Epithelial cell of proximal tubule (primary cell): ENCODE results near the gene ENDOV. TPM values are rescaled to one million over a fixed set of nuclear protein-coding genes. Genes with fewer than 3 reads are reported as not detected.

Source experiments
- DNase-seq: peaks from one replicate; pipeline ENCODE4 v3.0.0-alpha.2; 2011; ENCODE audit warnings: low read depth
- H3K4me3 ChIP-seq: 2 replicates; pipeline ENCODE4 v1.5.1; 2011; ENCODE audit warnings: low read depth, mild to moderate bottlenecking, low read length
- total RNA-seq: library from RNA; depleted of rRNA; stranded (reverse); fragments of >200 nt; gene quantifications from 2 replicates; pipeline ENCODE4 v1.2.3, GENCODE V29; 2015
- TF ChIP-seq, protein P1 (sequence below): conservative IDR thresholded peaks from 2 replicates; pipeline ENCODE4 v1.5.1; 2012; ENCODE audit warnings: low read depth, mild to moderate bottlenecking, low read length

The ENDOV gene
- total RNA-seq, 1 donor from 2014 or later = 8.5 TPM

DNA sequence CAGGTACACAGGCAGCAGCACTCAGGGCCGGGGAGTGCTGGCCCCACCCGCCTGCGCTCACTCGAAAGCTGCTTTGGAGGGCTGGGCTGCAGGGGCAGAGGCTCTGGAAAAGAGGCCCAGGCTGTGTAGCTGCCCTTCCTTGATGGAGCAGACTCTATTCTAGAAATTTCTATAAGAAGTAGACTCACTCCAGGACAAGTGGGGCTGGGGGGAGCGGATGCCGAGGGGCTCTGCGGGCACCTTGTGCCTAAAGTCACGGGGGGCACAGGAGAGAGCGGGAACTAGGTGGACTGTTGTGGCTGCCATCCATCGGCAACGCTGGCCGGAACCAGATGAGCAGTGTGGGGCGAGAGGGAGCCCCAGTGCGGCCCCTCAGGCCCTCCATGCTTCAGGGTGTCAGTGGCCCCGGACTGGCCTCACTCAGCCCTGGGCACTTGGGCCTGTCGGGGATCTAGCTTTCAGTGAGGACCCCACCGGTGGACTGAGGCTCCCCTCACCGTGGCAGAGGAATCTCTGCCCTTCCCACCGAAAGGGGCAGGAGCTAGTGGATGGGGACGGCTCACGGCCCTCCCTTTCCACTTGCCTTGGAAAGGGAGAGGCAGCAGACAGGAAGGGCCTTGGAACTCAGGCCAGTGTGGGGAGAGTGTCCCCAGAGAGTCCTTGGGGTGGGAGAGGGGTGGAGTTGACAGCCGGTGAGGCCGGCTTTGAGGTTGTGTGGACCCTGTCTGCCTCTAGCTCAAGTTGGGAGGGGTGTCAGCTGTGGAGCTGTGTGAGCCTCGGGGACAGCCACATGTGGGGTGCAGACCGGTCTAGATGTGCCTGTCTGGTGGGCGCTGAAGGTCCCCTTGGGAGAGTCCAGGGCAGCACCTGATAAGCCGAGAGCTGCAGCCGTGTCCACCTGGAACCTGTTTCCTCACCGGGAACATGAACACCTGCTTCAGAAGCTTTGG is 16.6 kb downstream of the ENDOV start:
- H3K4me3 ChIP-seq = no peak overlapping the region
- TF ChIP-seq, protein P1, sequence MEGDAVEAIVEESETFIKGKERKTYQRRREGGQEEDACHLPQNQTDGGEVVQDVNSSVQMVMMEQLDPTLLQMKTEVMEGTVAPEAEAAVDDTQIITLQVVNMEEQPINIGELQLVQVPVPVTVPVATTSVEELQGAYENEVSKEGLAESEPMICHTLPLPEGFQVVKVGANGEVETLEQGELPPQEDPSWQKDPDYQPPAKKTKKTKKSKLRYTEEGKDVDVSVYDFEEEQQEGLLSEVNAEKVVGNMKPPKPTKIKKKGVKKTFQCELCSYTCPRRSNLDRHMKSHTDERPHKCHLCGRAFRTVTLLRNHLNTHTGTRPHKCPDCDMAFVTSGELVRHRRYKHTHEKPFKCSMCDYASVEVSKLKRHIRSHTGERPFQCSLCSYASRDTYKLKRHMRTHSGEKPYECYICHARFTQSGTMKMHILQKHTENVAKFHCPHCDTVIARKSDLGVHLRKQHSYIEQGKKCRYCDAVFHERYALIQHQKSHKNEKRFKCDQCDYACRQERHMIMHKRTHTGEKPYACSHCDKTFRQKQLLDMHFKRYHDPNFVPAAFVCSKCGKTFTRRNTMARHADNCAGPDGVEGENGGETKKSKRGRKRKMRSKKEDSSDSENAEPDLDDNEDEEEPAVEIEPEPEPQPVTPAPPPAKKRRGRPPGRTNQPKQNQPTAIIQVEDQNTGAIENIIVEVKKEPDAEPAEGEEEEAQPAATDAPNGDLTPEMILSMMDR = no peak
- no peak for DNase-seq

DNA sequence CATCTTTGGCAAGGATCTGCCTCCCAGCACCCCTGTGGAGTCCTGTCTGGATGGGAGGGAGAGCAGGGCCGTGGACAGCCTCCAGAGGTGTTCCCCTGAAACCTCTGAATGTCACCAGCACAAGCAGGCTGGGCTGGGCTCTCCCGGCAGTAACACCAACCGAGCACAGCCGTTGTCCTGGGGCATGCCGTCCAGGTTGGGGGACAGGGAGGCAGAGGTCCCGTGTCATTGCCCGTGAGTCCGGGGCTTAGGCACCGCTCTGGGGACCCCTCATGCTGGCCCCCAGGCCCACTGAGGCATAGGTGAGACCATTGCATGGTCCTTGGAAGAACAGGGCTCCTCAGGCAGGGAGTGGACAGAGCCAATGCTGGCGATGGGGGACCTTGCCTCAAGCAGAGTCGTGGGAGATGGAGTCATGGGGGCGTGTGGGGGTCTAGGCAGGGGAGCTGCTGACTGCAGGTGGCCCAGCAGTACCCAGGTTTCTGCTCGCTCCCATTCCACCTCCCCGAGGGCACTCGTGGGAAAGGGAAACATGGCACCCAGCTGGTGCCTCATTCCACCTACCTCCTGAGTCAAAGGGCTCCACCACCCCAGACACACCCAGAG is 17.5 kb downstream of the ENDOV start:
- DNase-seq = no peak
- TF ChIP-seq, protein P1 = no peak
- H3K4me3 ChIP-seq = no peak overlapping the region

DNA sequence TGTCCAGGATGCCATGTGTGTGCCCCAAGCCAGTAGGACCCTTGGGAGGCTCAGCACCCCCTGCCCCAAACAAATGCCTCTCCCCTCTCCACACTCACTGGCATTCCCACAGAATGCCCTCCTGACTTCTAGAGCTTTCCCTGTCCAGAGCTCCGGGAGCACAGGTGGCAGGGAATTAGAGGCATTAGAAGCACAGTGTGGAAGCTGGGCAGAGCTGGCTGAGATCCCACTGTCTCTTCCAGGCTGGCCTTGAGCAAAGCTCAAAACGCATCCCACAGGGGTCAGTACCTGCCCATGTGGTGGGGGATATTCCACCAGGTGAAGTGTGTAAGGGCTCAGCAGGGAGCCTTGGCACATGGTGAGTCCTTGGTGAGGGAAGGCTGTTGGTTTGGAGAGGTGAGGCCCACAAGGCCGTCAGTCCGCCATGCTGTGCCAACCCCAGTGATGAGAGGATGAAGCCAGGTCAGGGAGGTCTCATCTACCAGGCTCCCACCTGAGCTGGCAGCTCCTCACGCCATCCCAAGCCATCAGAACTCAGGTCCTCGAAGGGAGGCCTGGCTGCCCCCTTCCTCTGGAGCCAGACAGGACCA is 18.1 kb downstream of the ENDOV start:
- no peak for DNase-seq
- no peak overlapping the region for H3K4me3 ChIP-seq
- TF ChIP-seq, protein P1 = no peak

DNA sequence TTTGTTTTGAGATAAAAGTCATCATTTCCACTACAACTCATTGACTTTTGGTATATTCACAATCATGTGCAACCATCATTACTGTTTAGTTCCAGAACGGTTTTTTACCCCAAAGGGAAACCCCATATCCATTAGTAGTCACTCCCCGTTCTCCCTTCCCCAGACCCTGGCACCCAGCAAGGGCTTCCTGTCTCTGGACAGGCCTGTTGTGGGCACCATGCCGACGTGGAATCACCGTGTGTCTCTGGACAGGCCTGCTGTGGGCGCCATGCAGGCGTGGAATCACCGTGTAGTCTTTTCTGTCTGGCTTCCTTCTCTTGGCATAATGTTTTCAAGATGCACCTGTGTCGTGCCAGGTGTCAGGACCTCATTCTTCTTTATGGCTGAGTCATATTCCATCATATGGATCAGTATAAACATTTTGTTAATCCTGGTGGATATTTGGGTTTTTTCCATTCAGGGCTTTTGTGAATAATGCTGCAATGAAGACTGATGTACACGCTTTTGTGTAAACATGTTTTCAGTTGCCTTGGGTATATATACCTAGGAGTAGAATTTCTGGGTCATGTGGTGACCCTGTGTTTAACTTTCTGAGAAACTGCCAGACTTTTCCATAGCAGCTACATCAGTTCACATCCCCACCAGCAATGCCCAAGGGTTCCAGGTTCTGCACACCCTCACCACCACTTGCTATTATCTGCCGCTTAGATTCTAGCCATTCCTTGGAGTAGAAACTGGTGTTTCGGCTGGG is 19.1 kb downstream of the ENDOV start:
- DNase-seq = no peak
- TF ChIP-seq, protein P1 = no peak
- H3K4me3 ChIP-seq = no peak overlapping the region

DNA sequence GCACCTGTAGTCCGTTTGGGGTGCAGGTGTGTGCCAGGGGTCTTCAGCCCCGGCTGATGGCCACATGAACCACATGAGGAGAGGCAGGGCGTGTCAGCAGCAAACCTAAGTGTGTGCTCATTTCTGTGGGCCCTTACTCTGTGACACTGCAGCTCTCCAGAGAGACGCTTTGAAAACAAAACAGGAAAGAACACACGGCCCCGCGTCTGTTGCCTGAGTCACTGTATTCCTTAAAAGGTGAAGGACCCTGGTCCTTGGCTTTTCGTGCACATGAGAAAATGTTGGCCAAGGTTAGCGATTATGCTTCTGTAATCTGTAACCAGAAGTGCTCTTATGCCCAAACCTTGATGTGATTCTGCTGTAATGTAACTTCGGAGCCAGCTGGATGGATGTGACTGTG is 22.6 kb downstream of the ENDOV start:
- TF ChIP-seq, protein P1 = no peak
- DNase-seq = no peak

DNA sequence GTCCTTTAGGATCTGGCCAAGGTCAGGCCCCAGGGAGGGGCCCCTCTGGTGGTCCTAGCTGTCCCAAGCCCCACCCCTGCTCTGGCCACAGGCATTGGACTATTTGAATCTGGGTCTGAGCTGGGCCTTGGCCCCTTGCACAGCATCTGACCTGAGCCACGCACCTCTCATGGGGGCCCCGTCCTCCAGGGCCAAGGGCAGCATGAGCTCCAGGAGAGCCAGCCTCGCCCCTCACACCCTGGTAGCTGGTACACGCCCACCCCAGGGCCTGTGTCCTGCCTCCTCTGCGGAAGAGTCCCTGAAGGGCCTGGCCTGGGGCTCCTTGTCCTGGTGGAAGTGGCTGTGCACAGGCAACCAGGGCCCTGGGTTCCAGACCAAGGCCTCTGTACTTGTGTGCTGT is 23.8 kb downstream of the ENDOV start:
- TF ChIP-seq, protein P1 = no peak
- no peak for DNase-seq
- no peak overlapping the region for H3K4me3 ChIP-seq

More for the DNA sequence above, 22.6 kb downstream of the ENDOV start:
- H3K4me3 ChIP-seq = no peak overlapping the region
